Stimulated activated CD4-positive, alpha-beta T cell treated with anti-CD3 and anti-CD28 coated beads, TNF-alpha, amount 100 ng/mL, for 24 hours (primary cell): ENCODE data around the gene PPA1.
"Not testable (repeated sequence)": the region's sequence is repeated elsewhere in the genome, so short reads cannot be mapped to it uniquely, and the experiment has no call there.

Experiments
- DNase-seq, 3 experiments: peaks; one replicate each; pipeline ENCODE4 v3.0.0-alpha.2; 2020; ENCODE audit warnings: low read depth in 3 of 3

PPA1 gene

GRCh38 chr10:70233109-70233938 is at the start of gene PPA1:
TSS of gene PPA1 (minus strand) at chr10:70233429. CDS start at chr10:70233327, 102 bp downstream.
- DNase-seq = peak; percentile 98 to 99 (median 99)

- no peak for DNase-seq
Measured at GRCh38 chr10:70281609-70282008, 48.4 kb upstream of the PPA1 start.

GRCh38 chr10:70280099-70280498 is 46.9 kb upstream of the PPA1 start:
- DNase-seq = no peak

GRCh38 chr10:70277396-70278030 is 44.3 kb upstream of the PPA1 start:
- no peak for DNase-seq

DNA sequence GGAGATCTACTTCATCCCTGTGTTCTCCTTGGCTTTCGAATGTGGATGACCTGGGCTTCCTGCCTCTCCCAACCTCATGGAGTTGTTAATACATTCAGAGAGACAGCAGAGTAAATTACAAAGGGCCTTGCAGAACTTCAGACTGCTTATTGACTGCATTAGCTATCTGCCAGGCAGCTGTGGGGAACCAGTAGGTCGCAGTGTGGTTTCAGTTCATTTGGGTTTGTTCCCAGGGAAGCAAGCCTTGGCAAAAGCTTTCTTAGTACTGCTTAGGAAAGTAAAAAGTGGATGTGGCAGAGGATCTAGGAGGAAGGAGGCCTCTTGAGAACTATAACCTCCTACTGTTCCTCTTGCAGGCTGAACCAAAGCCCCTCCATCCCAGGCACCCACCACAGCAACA is 41.4 kb upstream of the PPA1 start:
- no peak for DNase-seq

GRCh38 chr10:70272925-70273316 is 39.7 kb upstream of the PPA1 start:
- no peak for DNase-seq

DNA sequence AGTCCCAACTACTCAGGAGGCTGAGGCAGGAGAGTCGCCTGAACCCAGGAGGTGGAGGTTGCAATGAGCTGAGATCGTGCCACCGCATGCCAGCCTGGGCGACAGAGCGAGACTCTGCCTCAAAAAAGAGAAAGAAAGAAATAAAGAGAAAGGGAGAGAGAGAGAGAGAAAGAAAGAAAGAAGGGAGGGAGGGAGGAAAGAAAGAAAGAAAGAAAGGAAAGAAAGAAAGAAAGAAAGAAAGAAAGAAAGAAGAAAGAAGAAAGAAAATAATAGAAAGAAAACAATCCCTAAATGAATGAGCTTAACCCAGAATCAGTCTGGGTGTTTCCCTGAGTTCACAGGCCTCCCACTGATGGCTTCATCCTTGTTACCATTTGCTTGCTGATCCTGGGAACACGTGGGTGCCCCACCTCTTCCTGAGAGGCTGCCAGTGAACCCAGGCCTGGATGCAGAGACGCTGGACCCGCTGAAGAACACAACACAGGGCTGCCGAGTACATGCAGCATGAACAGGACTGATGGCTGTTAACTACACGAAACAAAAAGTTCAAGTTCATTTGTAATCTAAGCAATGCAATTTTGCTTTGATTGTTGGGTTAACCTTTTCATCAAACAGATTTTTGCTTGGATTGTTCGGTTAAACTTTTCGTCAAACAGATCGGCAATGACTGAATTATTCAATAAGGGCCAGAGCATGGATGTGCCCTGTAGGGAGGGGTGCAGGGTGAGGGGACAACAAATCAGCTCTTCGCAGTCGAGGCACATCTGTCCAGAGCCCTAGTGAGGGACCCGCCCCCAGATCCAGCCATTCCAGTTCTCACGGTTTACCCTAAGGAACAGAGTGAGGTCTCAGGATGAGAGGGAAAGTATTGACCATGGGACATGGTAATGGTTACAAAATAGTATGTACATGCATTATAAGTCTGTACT is 39.0 kb upstream of the PPA1 start:
- DNase-seq = no peak

DNA sequence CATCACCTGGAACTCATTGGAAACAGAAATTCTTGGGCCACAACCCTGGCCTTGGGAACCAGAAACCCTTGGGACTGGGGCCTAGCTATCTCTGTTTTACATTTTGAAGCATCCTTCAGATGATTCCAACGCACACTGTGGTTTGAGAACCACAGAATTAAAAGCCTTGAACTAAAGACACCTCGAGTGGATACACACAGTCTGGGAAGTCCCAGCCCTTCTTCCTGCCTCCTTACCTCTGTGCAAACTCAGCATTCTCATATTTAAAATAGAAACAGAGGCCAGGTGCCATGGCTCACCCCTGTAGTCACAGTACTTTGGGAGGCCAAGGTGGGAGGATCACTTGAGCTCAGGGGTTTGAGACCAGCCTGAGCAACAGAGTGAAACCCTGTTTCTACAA is 37.7 kb upstream of the PPA1 start:
- no peak for DNase-seq

- DNase-seq = no peak
Measured at GRCh38 chr10:70269741-70270140, 36.5 kb upstream of the PPA1 start.

- no peak for DNase-seq
Measured at GRCh38 chr10:70268376-70268775, 35.1 kb upstream of the PPA1 start.

DNA sequence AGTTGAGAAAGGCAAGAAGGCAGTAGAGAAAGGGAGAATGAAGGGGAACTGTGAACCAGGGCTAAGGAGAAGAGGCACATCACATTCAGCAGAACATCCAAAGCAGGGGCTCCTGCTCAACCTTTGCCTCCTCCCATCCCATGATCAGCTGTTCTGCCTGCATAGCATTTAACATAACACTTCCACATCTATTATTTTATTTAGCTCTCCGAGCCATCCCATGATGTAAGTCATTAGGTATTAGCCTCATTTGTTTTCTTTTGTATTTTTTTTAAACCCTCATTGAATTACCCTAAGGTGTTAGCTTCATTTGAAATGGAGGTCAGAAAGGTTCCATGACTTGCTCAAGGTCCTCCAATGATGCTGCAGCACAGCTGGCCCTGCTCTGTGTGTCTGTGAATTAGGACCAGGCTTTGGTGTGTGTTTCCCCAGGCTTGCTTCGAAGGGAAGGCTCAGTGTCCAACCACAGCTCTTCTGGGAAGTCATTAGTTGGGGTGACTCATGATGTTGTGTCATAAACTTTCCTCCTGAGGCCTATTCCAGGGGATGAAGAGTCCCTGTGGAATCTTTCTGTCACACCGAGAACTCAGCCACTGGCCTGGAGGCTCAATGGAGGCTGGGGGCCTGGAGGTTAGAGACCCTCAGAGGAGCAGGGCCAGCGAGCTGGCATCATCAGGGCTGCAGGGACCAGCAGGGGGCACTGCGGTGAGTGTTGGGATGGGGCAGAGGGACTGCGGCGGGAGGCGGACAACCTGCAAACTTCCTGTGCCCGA is 34.1 kb upstream of the PPA1 start:
- no peak for DNase-seq

DNA sequence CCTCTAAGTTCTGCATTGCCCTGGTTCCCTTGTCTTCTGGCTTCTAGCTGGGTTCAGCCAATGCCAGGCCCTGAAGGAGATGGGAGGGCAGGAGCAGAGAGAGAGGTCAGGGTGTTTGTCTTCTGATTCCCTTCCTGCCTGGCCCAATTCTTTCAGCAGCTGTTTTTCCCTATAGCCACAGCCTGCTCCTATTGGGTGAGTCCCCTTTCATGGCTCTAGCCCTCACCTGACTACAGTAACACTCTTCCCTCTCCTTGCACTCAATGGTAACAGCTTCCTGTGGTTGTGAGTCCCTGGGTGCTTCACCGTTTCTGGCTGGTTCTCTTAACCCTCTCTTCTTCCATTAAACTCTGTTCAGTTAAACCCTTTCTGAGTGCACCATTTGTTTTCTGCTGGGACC is 33.5 kb upstream of the PPA1 start:
- DNase-seq = no peak

- DNase-seq = no peak
Measured at GRCh38 chr10:70266056-70266455, 32.8 kb upstream of the PPA1 start.

GRCh38 chr10:70265032-70265689 is 31.9 kb upstream of the PPA1 start:
- no peak for DNase-seq

DNA sequence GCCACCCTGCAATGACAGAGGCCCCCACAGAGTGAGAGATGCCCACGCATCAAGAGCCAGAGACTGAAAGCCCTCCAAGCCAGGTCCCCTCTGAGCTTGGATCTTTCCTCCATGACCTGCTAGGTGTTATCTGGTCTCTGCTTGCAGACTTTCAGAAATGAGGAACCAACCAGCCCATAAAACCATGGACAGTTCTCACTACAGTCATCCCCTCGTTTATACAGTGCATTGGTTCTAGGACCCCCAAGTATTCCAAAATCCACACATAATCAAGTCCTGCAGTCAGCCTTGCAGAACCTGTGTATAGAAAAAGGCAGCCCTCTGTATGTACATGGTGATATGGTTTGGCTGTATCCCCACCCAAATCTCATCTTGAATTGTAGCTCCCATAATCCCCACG is 27.5 kb upstream of the PPA1 start:
- DNase-seq = no peak

- no peak for DNase-seq
Measured at GRCh38 chr10:70260259-70260658, 27.0 kb upstream of the PPA1 start.

- no peak for DNase-seq
Measured at GRCh38 chr10:70258216-70258615, 25.0 kb upstream of the PPA1 start.

DNA sequence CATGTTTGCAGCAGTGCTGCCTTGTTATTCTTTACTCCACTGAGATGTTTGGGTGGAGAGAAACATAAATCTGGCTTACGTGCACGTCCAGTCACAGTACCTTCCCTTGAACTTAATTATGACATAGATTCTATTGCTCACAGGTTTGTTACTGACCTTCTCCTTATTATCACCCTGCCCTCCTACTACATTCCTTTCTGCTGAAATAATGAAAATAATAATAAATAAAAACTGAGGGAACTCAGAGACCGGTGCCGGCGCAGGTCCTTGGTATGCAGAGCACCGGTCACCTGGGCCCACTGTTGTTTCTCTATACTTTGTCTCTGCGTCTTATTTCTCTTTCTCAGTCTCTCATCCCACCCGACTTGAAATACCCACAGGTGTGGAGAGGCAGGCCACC is 24.6 kb upstream of the PPA1 start:
- not testable (repeated sequence) for DNase-seq

DNA sequence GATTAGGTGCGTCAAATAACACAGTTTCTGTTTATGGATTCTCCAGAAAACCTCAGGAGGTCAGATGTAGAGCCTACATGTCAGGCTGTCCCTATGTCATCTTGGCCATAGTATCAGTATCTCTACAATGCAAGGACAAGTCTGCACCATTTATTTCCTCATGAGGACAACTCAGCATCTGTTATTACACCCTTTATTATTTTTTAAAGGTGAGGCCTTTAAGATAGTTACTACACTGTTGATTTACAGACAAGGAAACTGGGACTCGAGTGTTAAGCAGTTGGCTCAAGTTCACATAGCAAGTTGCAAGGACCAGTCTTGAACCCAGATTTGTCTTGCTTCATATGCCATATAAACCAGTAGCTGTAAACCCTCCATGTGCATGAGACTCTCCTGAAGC is 23.2 kb upstream of the PPA1 start:
- no peak for DNase-seq

GRCh38 chr10:70255329-70256299 is 22.4 kb upstream of the PPA1 start:
- DNase-seq = no peak
